ENCODE results near the gene SHISAL1. TPM values are rescaled to one million over a fixed set of nuclear protein-coding genes. Genes with fewer than 3 reads are reported as not detected.

The SHISAL1 gene
- polyA plus RNA-seq, 1 donor (not counting 4 experiments of a cell fraction or from before 2014, with no cell fraction given), result 0.24 TPM

DNA sequence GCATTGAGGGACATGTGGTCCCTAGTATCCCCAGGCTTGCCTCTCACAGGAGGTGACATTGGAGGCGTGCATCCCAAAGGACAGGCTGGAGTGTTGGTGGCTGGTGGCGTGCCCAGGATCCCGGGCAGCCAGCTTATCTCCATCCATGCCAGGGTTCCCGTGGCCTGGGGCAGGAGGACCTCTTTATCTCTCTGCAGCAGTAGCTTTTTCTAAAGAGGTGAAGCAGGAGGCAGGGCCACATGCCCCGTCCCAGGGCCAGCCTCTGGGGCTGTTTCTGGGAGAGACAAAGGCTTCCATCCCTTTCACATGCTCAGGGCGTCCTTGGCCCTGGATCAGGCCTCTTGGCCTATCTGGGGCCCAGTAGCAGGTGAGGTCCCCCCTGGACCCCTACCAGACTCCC, 112.3 kb downstream of the SHISAL1 start:
- H3K9me3 ChIP-seq (ENCODE audit: control insufficient read depth, low read depth, low read length), result no peaks in the 10 kb centered on the region
- no peaks in the 10 kb centered on the region for H3K79me2 ChIP-seq (ENCODE audit: control insufficient read depth, insufficient read depth, low read length)
- H3K4me1 ChIP-seq (ENCODE audit: control insufficient read depth, extremely low read depth, insufficient read depth, low read length), result no peaks in the 10 kb centered on the region
- DNase-seq (ENCODE audit: low read depth, low spot score) (no peak), FAIRE-seq (no peak)
- TF ChIP-seq EZH2 (IDR thresholded peaks at IDR 0.05; ENCODE audit: low read length), result no peak
- TF ChIP-seq, protein P1, sequence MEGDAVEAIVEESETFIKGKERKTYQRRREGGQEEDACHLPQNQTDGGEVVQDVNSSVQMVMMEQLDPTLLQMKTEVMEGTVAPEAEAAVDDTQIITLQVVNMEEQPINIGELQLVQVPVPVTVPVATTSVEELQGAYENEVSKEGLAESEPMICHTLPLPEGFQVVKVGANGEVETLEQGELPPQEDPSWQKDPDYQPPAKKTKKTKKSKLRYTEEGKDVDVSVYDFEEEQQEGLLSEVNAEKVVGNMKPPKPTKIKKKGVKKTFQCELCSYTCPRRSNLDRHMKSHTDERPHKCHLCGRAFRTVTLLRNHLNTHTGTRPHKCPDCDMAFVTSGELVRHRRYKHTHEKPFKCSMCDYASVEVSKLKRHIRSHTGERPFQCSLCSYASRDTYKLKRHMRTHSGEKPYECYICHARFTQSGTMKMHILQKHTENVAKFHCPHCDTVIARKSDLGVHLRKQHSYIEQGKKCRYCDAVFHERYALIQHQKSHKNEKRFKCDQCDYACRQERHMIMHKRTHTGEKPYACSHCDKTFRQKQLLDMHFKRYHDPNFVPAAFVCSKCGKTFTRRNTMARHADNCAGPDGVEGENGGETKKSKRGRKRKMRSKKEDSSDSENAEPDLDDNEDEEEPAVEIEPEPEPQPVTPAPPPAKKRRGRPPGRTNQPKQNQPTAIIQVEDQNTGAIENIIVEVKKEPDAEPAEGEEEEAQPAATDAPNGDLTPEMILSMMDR (optimal IDR thresholded peaks at IDR 0.05 in 1 of 3, IDR thresholded peaks at IDR 0.05 in 1 of 3, conservative IDR thresholded peaks at IDR 0.05 in 1 of 3; ENCODE audit: extremely low read depth in 1 of 3, insufficient read depth in 2 of 3, low read length in 3 of 3), result no peak
- no peaks in the 10 kb centered on the region for H3K9me1 ChIP-seq (ENCODE audit: control insufficient read depth, extremely low read depth, insufficient read depth, low read length)
- dilution Hi-C loops (cut with MboI; ENCODE audit: extremely low pct_ligation_motif_present, low sequenced_read_pairs), result no loop called here
- no peak overlapping the region for H3K4me3 ChIP-seq (ENCODE audit: control insufficient read depth in 2 of 3, extremely low read depth in 1 of 3, insufficient read depth in 2 of 3, low read depth in 1 of 3, low read length in 3 of 3)
- H2AFZ ChIP-seq (ENCODE audit: control insufficient read depth, low read length), result no peak overlapping the region
- no peak overlapping the region for H3K4me2 ChIP-seq (ENCODE audit: control insufficient read depth, extremely low read depth, insufficient read depth, low read depth, low read length)
- no peaks in the 10 kb centered on the region for H3K36me3 ChIP-seq (ENCODE audit: control insufficient read depth in 2 of 2, extremely low read depth in 1 of 2, insufficient read depth in 2 of 2, low read length in 2 of 2)
- H4K20me1 ChIP-seq (ENCODE audit: control insufficient read depth, extremely low read depth, insufficient read depth, low read length), result no peaks in the 10 kb centered on the region
- peaks cover 21% of the 10 kb centered on the region for H3K27me3 ChIP-seq (ENCODE audit: control insufficient read depth, extremely low read depth, insufficient read depth, low read length)
- H3K27ac ChIP-seq (ENCODE audit: control insufficient read depth, insufficient read depth, low read length), result no peak overlapping the region
- H3K9ac ChIP-seq (ENCODE audit: control insufficient read depth, extremely low read depth, insufficient read depth, low read length), result no peak overlapping the region

DNA sequence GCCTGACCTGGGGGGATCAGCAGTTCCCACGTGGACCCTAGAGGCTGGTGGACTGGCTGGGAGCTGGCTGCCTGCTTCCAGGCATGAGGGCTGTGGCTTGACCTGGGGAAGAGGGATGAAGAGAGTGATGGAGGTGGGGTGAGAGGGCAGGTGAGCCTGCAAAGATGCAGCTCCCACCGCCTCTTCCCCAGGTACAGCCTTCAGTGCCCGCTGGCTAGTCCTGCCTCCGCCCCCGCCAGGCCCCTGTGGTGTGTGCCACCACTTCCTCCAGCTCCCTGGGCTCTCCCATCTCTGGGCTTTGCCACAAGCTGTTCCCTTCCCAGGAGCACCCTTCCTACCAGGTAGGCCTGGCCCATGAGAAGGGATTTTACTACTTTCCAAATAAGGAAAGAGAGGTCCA, 112.9 kb downstream of the SHISAL1 start:
- Histone ChIP-seq H3K36me3 (ENCODE audit: control insufficient read depth in 2 of 2, extremely low read depth in 1 of 2, insufficient read depth in 2 of 2, low read length in 2 of 2) (no peaks in the 10 kb centered on the region), H3K9ac (ENCODE audit: control insufficient read depth, extremely low read depth, insufficient read depth, low read length) (no peak overlapping the region), H3K4me1 (ENCODE audit: control insufficient read depth, extremely low read depth, insufficient read depth, low read length) (no peaks in the 10 kb centered on the region), H3K9me3 (ENCODE audit: control insufficient read depth, low read depth, low read length) (no peaks in the 10 kb centered on the region), H2AFZ (ENCODE audit: control insufficient read depth, low read length) (no peak overlapping the region), H4K20me1 (ENCODE audit: control insufficient read depth, extremely low read depth, insufficient read depth, low read length) (no peaks in the 10 kb centered on the region), H3K27ac (ENCODE audit: control insufficient read depth, insufficient read depth, low read length) (no peak overlapping the region), H3K4me3 (ENCODE audit: control insufficient read depth in 2 of 3, extremely low read depth in 1 of 3, insufficient read depth in 2 of 3, low read depth in 1 of 3, low read length in 3 of 3) (no peak overlapping the region), H3K4me2 (ENCODE audit: control insufficient read depth, extremely low read depth, insufficient read depth, low read depth, low read length) (no peak overlapping the region), H3K79me2 (ENCODE audit: control insufficient read depth, insufficient read depth, low read length) (no peaks in the 10 kb centered on the region), H3K9me1 (ENCODE audit: control insufficient read depth, extremely low read depth, insufficient read depth, low read length) (no peaks in the 10 kb centered on the region), H3K27me3 (ENCODE audit: control insufficient read depth, extremely low read depth, insufficient read depth, low read length) (peaks cover 27% of the 10 kb centered on the region)
- TF ChIP-seq EZH2 (IDR thresholded peaks at IDR 0.05; ENCODE audit: low read length), result no peak
- TF ChIP-seq, protein P1 (optimal IDR thresholded peaks at IDR 0.05 in 1 of 3, IDR thresholded peaks at IDR 0.05 in 1 of 3, conservative IDR thresholded peaks at IDR 0.05 in 1 of 3; ENCODE audit: extremely low read depth in 1 of 3, insufficient read depth in 2 of 3, low read length in 3 of 3), result no peak
- dilution Hi-C loops (cut with MboI; ENCODE audit: extremely low pct_ligation_motif_present, low sequenced_read_pairs), result no loop called here
- DNase-seq (ENCODE audit: low read depth, low spot score) (no peak), FAIRE-seq (no peak)
